GM15510 (cell line): ENCODE data around the gene TSFM.

Source experiments
- POLR2A ChIP-seq: IDR thresholded peaks from 3 replicates; pipeline ENCODE4 v1.6.1; 2011; ENCODE audit warnings: borderline replicate concordance; ENCODE audit not compliant: insufficient read length; ENCODE audit errors: extremely low read depth

Gene TSFM

DNA sequence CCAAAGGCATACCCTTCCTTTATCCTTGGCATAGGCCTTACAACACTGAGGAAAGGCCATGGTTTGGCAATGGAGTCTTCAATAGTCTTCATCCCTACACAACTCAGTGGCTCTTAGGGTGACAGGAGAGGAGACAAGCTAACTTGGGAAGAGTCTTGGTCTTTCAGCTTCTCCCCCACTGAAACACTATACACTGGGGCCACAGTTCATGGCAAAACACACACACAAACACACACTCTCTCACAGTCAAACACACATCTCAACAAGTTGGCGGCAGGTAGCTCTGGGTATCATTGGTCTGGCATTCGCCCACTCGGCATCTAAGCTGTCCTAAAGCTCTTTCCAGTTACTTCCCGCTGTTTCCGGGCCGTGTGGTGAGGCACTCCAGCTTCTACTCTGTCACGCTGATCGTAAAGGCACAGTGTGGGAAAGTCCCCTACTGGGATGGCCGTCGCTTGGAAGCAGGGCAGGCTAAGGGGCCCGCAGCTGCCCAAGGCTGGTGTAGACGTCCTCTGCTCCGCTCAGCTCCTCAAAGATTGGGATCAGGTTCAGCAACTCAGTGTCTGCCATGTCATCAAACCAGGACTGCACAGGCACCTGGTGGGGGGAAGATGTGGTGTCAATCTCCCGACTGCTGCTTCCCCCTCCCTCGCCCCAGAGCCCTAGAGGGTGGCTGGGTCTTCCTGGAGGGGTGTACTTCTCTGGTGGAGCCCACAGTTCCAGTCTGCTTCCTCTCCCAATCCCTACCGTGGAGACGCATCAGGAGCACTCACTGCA lies 40.7 kb downstream of the TSFM start:
- TF ChIP-seq POLR2A = no peak

DNA sequence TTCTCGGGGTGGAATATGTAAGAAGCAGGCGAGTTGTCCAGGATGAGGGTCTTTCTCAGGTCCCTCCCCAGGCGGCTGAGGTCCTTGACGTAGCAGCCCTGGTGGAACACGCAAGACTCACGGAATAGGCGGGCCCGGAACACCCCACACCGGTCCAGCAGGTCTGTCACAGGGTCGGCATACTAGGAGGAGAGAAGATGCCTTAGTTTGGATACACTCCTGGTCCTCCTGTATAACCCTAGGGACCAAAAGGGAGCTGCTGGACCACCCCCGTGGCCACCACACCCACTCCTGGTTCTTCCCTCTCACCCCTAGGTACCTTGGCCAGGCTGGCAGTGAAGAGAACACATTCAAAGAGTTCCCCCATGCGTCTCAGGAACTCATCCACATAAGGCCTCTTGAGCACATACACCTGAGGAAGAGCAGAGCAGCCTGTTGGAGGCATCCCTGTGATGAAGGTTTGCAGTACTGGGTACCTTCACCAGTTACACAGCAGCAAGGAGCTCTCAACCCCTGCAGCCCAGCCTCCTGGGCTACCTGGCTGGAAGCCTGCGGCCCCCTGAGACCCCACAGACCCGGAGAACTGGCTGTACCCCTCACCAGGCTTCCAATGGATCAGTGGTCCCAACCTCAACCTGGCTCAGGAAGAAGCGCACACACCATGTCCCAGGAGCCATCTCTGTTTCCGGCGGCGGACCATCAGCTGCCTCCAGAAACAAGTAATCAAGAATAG lies 41.5 kb downstream of the TSFM start:
- no peak for TF ChIP-seq POLR2A

GRCh38 chr12:57825451-57825850 lies 42.9 kb downstream of the TSFM start:
- no peak for TF ChIP-seq POLR2A

DNA sequence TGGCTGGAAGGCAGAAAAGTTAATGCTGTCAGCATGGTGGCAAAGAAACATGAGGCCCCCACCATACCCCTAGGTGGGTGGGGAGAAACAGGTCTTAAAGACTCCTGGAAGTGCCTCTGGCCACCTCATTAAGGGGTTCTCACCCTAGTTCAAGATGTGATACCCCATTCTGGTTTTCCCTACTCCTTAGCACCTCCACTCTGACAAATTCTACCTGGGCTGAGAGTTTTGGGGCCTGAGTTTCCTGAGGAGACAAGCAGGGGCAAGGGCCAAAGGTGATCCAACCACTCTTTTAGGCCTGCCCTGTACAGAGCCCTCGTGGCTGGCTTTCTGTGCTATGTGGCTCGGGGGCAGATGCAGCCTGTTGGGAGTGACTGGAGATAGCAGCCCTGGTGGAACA lies 43.8 kb downstream of the TSFM start:
- TF ChIP-seq POLR2A = no peak

DNA sequence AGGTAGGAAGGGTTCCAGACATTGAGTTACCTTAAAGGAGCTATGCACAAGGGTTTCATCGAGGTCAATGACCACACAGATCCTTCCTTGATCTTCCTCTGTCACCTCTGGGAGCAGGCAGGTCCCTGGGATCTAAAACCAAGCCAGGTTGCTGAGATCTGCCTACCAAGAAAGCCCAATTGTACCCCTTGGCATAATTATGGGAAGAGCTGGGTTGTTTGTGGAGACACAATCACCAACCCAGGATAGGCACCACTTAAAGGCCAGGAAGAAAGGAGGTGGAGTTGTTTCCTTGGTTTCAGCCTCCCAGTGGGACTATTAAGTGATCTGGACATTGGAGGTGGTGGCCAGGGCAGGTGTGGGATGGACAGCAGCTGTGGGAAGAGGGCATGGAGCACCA lies 44.4 kb downstream of the TSFM start:
- TF ChIP-seq POLR2A = no peak

DNA sequence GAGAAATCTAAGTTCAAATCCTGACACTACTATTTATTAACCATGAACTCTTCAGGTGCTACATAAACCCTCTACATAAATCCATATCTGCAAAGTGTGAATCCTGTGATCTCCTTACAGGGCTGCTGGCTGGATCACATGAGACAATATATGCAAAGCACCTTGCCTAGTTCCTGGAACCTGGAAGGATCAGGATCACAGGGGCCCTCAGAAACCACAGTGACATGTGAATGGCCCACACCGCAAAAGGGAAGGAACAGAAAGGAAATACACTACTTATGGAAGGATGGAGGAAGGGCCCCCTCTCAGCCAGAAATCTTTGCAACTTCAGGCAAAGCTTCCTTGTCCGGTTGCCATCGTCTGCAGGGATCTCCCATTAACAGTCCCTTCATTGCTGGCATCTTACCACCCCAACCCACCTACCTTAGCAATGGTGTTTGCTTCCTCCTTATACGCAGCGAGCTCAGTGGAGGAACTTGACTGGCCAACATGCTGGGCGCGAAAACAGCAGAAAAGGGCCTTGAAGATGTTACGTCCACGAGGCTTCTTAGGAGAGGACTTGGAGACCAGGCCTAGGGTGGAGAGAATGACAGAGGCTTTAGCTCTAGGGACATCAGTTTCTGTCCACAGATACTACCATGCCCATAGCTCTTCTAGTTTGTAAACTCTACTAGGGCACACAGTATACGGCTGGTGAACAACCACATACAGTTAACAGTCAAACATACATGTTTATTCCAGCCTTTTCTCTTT lies 46.6 kb downstream of the TSFM start:
- TF ChIP-seq POLR2A = no peak

GRCh38 chr12:57830393-57830792 lies 47.8 kb downstream of the TSFM start:
- no peak for TF ChIP-seq POLR2A

DNA sequence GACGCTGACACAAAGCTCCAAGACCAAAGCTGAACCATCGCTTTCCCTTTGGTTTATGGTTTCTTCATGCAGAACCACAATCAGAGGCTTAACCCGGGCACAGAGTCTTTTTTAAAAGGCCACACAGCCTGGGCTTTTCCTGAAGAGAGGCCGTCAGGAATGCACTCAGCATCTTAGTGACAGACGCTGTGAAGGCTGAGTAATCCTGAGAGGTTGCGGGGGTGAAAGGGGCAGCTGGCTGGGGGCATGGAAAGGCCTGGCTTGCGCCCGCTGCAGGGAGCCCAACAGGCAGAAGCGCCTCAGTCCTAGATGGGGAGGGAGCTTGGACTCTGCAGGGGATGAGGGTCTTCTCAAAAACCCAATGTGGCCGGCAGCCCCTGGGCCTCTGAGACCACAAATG lies 50.4 kb downstream of the TSFM start:
- TF ChIP-seq POLR2A = no peak

DNA sequence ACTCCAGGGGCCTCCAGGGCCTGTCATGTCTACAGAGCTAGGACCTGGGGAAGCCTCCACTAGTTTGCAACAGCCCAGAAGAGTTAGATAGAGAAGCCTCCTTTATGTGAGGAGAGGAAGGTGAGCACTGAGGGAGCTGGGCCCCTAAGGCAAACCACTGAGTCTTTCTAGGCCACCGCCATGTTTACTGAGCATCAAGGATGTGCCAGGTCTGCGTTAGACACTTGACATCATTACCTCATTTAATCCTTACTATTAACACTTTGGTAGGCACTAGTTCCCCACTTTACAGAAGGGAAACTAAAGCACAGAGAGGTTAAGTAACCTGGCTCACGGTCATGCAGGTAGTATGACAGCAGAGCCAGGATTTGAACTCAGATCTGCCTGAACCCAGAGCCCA lies 51.1 kb downstream of the TSFM start:
- no peak for TF ChIP-seq POLR2A

DNA sequence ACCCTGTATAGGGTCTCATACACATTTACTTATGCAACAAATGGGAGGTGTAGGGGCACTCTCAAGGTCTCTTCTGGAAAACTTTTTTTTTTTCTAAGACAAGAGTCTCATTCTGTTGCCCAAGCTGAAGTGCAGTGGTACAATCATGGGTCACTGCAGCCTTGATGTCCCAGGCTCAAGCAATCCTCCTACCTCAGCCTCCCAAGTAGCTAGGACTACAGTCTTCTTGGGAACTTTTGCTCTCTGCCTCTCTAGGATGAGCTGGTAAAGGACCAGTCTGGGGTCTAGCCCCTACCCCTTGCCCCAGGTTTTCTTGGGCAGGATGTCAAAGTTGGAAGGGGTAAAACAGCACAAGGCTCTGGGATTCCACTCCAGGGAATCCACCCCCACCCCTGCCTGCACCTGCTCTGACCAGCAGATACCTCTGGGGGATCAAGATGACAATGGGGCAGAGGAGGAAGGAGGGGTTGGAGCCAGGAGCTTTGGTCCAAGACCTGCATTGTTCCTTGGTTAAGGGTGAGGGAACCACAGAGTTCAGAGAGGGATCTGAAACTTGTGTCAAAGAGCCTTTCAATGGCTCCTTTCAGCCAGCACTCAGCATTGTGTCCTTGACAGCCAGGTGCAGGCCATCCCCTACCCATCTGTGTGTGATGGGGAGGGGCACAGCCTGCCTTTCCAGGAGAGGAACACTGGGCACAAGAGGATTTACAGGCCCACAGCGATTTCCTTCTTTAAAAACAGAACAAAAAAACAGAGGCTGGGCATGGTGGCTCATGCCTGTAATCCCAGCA lies 51.7 kb downstream of the TSFM start:
- TF ChIP-seq POLR2A = no peak

- TF ChIP-seq POLR2A = no peak
Measured at GRCh38 chr12:57835366-57836288, 53.0 kb downstream of the TSFM start.

- no peak for TF ChIP-seq POLR2A
Measured at GRCh38 chr12:57836442-57837375, 54.1 kb downstream of the TSFM start.
